K562 (cell line): ENCODE results near the gene VCAN. TPM values are rescaled to one million over a fixed set of nuclear protein-coding genes. Genes with fewer than 3 reads are reported as not detected.

Source experiments
- E2F3 ChIP-seq: fragments of 250-450 bp; sonication (Bioruptor Pico); IDR thresholded peaks from 2 replicates; pipeline ENCODE4 v1.4.0; 2020; ENCODE audit warnings: mild to moderate bottlenecking
- MECOM ChIP-seq: fragments of 250-450 bp; sonication (Bioruptor Pico); IDR thresholded peaks from 2 replicates; pipeline ENCODE4 v1.8.0; 2022; ENCODE audit warnings: inconsistent platforms
- MYNN ChIP-seq, 2 experiments: sonication (generic); formaldehyde crosslinking in 1 of 2; IDR thresholded peaks; 2 replicates each; pipeline versions ENCODE4 v1.5.0 to v1.6.1; 2016 to 2020; ENCODE audit warnings: antibody characterized with exemption in 1 of 2, missing genetic modification reagents in 1 of 2
- RBM14 ChIP-seq: fragments of 200-400 bp; formaldehyde crosslinking; IDR thresholded peaks from 2 replicates; pipeline ENCODE4 v1.6.1; 2018; ENCODE audit warnings: low read depth, mild to moderate bottlenecking, low read length, moderate library complexity, borderline replicate concordance; ENCODE audit not compliant: insufficient read depth
- SMARCA4 ChIP-seq: fragments of 450-650 bp; IDR thresholded peaks from 2 replicates; pipeline ENCODE4 v1.6.1; 2016
- SUPT5H ChIP-seq: fragments of 450-650 bp; IDR thresholded peaks from 2 replicates; pipeline ENCODE4 v1.6.1; 2016
- ZBTB17 ChIP-seq: fragments of 450-650 bp; formaldehyde crosslinking; IDR thresholded peaks from 2 replicates; pipeline ENCODE4 v1.4.0; 2020; ENCODE audit warnings: mild to moderate bottlenecking
- polyA plus RNA-seq, 8 experiments: library from polyadenylated mRNA; depleted of rRNA in 4 of 8; stranded (reverse) in 5 of 8; unstranded in 3 of 8; fragments of >200 nt; fragmentation: Nextera tagmentation in 2 of 8; fragmentation: Illumina TruSeq in 1 of 8; extraction: Ambion mirVana in 2 of 8; extraction: Trizol in 1 of 8; gene quantifications; 2 replicates each; pipeline versions ENCODE4 v1.2.1 to v1.2.3, GENCODE V29; 2011 to 2014; ENCODE audit warnings: inconsistent platforms in 1 of 8, missing spikeins in 1 of 8
- total RNA-seq, 7 experiments: library from RNA; depleted of rRNA in 6 of 7; stranded (reverse); fragments of >200 nt in 6 of 7; fragmentation: Illumina TruSeq in 2 of 7; extraction: Trizol in 2 of 7; gene quantifications; 2 replicates each; pipeline versions ENCODE4 v1.2.1 to v1.2.3, GENCODE V29; 2011 to 2021; ENCODE audit warnings: low replicate concordance in 1 of 7
- TF ChIP-seq, protein P1 (sequence below): fragments of 450-650 bp; IDR thresholded peaks from 2 replicates; pipeline ENCODE4 v1.6.1; 2016; ENCODE audit warnings: low read depth
- TF ChIP-seq, protein P2 (sequence below): fragments of 450-650 bp; formaldehyde crosslinking; IDR thresholded peaks from 2 replicates; pipeline ENCODE4 v1.4.0; 2020; ENCODE audit warnings: mild to moderate bottlenecking

Gene VCAN
- total and polyA plus RNA-seq, 9 of the 15 experiments (the other 6 are each of a cell fraction or from before 2014, with no cell fraction given) = 0.01 to 0.33 (median 0.05) TPM

GRCh38 chr5:83526289-83526688 is 54.7 kb downstream of the VCAN start (continued):
- TF ChIP-seq, protein P1, sequence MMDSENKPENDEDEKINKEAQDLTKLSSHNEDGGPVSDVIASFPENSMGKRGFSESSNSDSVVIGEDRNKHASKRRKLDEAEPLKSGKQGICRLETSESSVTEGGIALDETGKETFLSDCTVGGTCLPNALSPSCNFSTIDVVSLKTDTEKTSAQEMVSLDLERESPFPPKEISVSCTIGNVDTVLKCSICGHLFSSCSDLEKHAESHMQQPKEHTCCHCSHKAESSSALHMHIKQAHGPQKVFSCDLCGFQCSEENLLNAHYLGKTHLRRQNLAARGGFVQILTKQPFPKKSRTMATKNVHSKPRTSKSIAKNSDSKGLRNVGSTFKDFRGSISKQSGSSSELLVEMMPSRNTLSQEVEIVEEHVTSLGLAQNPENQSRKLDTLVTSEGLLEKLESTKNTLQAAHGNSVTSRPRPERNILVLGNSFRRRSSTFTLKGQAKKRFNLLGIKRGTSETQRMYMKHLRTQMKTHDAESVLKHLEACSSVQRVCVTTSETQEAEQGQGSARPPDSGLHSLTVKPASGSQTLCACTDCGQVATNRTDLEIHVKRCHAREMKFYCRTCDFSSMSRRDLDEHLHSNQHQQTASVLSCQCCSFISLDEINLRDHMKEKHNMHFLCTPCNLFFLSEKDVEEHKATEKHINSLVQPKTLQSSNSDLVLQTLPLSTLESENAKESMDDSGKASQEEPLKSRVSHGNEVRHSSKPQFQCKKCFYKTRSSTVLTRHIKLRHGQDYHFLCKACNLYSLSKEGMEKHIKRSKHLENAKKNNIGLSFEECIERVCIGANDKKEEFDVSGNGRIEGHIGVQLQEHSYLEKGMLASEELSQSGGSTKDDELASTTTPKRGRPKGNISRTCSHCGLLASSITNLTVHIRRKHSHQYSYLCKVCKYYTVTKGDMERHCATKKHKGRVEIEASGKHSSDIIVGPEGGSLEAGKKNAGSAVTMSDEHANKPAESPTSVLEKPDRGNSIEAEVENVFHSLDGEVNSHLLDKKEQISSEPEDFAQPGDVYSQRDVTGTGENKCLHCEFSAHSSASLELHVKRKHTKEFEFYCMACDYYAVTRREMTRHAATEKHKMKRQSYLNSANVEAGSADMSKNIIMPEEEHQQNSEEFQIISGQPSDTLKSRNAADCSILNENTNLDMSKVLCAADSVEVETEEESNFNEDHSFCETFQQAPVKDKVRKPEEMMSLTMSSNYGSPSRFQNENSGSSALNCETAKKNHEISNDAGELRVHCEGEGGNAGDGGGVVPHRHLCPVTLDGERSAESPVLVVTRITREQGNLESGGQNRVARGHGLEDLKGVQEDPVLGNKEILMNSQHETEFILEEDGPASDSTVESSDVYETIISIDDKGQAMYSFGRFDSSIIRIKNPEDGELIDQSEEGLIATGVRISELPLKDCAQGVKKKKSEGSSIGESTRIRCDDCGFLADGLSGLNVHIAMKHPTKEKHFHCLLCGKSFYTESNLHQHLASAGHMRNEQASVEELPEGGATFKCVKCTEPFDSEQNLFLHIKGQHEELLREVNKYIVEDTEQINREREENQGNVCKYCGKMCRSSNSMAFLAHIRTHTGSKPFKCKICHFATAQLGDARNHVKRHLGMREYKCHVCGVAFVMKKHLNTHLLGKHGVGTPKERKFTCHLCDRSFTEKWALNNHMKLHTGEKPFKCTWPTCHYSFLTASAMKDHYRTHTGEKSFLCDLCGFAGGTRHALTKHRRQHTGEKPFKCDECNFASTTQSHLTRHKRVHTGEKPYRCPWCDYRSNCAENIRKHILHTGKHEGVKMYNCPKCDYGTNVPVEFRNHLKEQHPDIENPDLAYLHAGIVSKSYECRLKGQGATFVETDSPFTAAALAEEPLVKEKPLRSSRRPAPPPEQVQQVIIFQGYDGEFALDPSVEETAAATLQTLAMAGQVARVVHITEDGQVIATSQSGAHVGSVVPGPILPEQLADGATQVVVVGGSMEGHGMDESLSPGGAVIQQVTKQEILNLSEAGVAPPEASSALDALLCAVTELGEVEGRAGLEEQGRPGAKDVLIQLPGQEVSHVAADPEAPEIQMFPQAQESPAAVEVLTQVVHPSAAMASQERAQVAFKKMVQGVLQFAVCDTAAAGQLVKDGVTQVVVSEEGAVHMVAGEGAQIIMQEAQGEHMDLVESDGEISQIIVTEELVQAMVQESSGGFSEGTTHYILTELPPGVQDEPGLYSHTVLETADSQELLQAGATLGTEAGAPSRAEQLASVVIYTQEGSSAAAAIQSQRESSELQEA = no peak
- TF ChIP-seq, protein P2, sequence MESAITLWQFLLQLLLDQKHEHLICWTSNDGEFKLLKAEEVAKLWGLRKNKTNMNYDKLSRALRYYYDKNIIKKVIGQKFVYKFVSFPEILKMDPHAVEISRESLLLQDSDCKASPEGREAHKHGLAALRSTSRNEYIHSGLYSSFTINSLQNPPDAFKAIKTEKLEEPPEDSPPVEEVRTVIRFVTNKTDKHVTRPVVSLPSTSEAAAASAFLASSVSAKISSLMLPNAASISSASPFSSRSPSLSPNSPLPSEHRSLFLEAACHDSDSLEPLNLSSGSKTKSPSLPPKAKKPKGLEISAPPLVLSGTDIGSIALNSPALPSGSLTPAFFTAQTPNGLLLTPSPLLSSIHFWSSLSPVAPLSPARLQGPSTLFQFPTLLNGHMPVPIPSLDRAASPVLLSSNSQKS (CRISPR knock-in tag) = no peak
- TF ChIP-seq SUPT5H (no peak), SMARCA4 (no peak), ZBTB17 (CRISPR knock-in tag) (no peak), MYNN (IDR thresholded peaks at IDR 0.05) (no peak), MYNN (CRISPR knock-in tag; IDR thresholded peaks at IDR 0.05) (no peak), E2F3 (CRISPR knock-in tag) (no peak), MECOM (CRISPR knock-in tag) (no peak), RBM14 (no peak)
